ENCODE results near the gene JCAD.
A peak's percentile ranks its signal among the peaks of the same experiment; 100 is the strongest.
"Not testable (repeated sequence)": the region's sequence is repeated elsewhere in the genome, so short reads cannot be mapped to it uniquely, and the experiment has no call there.

Gene JCAD

GRCh38 chr10:29993319-29993915 lies 66.0 kb downstream of the JCAD start:
- TF ChIP-seq GATA1 (IDR thresholded peaks at IDR 0.05; ENCODE audit: low read depth, low read length), result no peak
- no peak for TF ChIP-seq POLR2A (IDR thresholded peaks at IDR 0.05; ENCODE audit: low read length)
- DNase-seq, result no peak

- no peak for TF ChIP-seq GATA1 (IDR thresholded peaks at IDR 0.05; ENCODE audit: low read depth, low read length)
- no peak for TF ChIP-seq POLR2A (IDR thresholded peaks at IDR 0.05; ENCODE audit: low read length)
Observed at GRCh38 chr10:29992914-29993313, 66.5 kb downstream of the JCAD start.

GRCh38 chr10:29991382-29991781 lies 68.0 kb downstream of the JCAD start:
- no peak for DNase-seq

More at GRCh38 chr10:29992914-29993313, 66.5 kb downstream of the JCAD start:
- no peak for DNase-seq

GRCh38 chr10:29987471-29987870 lies 71.9 kb downstream of the JCAD start:
- TF ChIP-seq GATA1 (IDR thresholded peaks at IDR 0.05; ENCODE audit: low read depth, low read length) (no peak), POLR2A (IDR thresholded peaks at IDR 0.05; ENCODE audit: low read length) (no peak)

More at GRCh38 chr10:29991382-29991781, 68.0 kb downstream of the JCAD start:
- TF ChIP-seq POLR2A (IDR thresholded peaks at IDR 0.05; ENCODE audit: low read length), result no peak
- no peak for TF ChIP-seq GATA1 (IDR thresholded peaks at IDR 0.05; ENCODE audit: low read depth, low read length)

DNA sequence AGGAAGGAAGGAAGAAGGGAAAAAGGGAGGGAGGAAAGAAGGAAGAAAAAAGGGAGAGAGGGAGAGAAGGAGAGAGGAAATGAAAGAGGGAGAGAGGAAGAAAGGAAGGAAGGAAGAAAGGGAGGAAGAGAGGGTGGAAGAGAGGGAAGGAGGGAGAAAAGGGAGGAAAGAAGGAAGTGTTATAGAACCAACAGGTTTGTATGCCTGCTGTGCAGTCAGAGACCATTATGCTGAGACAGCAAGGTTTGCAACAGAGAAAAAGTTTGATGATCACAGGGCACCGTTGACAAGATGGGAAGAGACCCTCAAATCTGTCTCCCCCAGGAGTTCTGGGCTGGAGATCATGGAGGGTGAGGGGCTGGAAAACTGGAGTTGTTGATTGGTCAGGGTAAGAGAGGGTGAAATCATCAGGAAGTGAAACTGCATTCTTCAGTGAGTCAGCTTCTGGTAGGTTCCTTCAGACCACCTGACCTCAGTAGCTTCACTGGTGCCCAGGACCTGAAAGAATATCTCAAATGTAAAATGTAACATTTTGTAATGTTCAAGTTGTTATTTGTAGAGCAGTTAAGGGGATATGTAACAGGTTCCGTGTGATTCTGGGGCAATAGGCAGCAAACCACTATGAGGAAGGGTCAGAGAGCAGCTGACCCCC lies 76.3 kb downstream of the JCAD start:
- TF ChIP-seq GATA1 (IDR thresholded peaks at IDR 0.05; ENCODE audit: low read depth, low read length), result no peak
- TF ChIP-seq POLR2A (IDR thresholded peaks at IDR 0.05; ENCODE audit: low read length), result no peak
- DNase-seq, result no peak

More at GRCh38 chr10:29987471-29987870, 71.9 kb downstream of the JCAD start:
- DNase-seq, result no peak

- no peak for DNase-seq
- no peak for TF ChIP-seq POLR2A (IDR thresholded peaks at IDR 0.05; ENCODE audit: low read length)
- no peak for TF ChIP-seq GATA1 (IDR thresholded peaks at IDR 0.05; ENCODE audit: low read depth, low read length)
Observed at GRCh38 chr10:29981510-29981909, 77.9 kb downstream of the JCAD start.

- DNase-seq, result peak; percentile 84 to 86
- no peak for TF ChIP-seq POLR2A (IDR thresholded peaks at IDR 0.05; ENCODE audit: low read length)
- TF ChIP-seq GATA1 (IDR thresholded peaks at IDR 0.05; ENCODE audit: low read depth, low read length), result no peak
Observed at GRCh38 chr10:29980084-29980483, 79.3 kb downstream of the JCAD start.

DNA sequence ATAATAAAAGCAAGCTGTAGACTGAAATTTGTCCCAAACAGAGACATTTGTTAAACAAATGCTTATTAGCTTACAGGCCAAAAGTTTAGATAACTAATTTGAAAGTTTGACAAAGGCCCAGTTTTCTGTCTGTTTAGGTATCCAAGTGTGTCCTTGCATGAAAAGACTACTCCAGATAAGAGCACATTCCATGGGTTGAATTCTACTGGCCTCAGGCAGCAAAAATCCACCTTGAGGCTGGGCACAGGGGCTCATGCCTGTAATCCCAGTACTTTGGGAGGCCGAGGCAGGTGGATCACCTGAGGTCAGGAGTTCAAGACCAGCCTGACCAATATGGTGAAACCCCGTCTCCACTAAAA lies 80.0 kb downstream of the JCAD start:
- DNase-seq, result not testable (repeated sequence)

DNA sequence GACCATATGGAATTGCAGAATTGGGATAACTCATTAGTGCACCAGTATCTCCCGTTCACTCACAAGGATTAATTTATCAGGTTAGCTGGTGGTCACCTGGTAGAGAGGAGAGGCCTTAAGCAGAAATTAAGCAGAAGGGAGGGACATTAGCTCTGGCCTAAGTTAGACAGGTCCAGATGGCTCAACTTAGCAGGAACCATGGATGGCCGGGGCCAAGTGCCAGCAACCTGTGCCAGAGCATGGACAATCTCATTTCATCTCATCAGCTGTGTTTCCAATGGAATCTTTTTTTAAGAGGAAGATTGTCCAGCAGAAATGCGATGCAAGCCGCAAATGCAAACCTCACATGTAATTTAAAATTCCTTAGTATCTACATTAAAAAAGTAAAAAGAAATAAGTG lies 82.2 kb downstream of the JCAD start:
- DNase-seq, result no peak
- TF ChIP-seq POLR2A (IDR thresholded peaks at IDR 0.05; ENCODE audit: low read length), result no peak
- no peak for TF ChIP-seq GATA1 (IDR thresholded peaks at IDR 0.05; ENCODE audit: low read depth, low read length)

DNA sequence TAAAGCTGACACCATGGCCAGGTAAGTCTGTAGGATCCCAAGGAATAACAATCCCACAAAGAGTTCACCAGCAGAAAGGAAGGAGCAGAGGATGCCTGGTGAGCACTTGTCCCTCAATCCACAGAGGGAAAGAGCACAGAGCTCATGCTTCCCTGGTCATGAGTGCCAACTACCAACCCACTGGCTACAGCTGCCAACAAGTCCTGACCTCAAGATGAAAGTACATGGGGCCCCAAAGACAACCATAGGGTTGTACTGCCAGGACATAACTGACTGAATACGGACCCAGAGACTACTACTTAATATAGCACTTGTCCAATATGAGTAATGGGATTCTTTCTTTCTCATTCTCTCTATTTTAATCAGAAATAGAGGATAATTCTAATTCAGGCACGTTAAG lies 83.3 kb downstream of the JCAD start:
- no peak for DNase-seq

DNA sequence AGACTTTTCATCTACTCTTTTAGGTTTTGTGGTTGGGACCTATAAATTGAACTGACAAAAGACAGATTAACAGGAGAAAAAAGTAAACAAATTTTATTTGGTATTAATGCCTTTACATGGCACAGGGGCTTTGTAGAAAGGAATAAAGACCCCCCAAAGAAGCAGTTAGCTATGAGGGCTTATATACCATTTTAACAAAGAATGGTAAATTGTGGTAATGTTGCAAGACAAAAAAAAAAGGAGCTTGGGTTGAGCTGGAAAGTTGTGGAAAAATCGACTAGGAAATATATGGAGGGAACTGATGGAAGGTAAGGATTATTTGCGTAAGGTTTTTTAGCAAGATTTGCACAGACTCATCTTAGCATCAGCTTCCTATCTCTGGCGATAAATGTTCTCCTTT lies 84.6 kb downstream of the JCAD start:
- no peak for TF ChIP-seq POLR2A (IDR thresholded peaks at IDR 0.05; ENCODE audit: low read length)
- TF ChIP-seq GATA1 (IDR thresholded peaks at IDR 0.05; ENCODE audit: low read depth, low read length), result no peak
- no peak for DNase-seq

More for the DNA sequence above, 83.3 kb downstream of the JCAD start:
- TF ChIP-seq GATA1 (IDR thresholded peaks at IDR 0.05; ENCODE audit: low read depth, low read length), result no peak
- no peak for TF ChIP-seq POLR2A (IDR thresholded peaks at IDR 0.05; ENCODE audit: low read length)

DNA sequence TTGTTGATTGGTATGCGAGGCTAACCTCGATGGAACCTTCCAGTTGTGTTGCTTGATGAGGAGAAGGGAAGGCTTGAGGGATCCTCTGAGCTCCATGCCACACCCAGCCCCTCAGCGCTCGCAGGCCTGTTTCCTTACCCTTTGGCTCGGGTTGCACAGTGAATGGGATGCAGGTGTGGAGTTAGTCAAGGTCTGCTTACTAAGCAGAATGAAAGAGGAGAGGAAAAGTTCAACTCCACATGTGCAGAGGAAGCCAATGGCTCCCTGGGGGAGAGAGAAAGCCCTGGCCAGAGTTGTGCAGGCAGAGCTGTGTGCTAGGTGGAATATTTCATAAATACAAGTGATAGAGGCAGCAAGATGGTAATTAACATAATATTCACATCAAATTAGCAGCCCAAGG lies 85.5 kb downstream of the JCAD start:
- TF ChIP-seq POLR2A (IDR thresholded peaks at IDR 0.05; ENCODE audit: low read length), result no peak
- no peak for TF ChIP-seq GATA1 (IDR thresholded peaks at IDR 0.05; ENCODE audit: low read depth, low read length)
- DNase-seq, result no peak

- TF ChIP-seq POLR2A (IDR thresholded peaks at IDR 0.05; ENCODE audit: low read length) (no peak), GATA1 (IDR thresholded peaks at IDR 0.05; ENCODE audit: low read depth, low read length) (no peak)
- no peak for DNase-seq
Observed at GRCh38 chr10:29970576-29970975, 88.8 kb downstream of the JCAD start.

DNA sequence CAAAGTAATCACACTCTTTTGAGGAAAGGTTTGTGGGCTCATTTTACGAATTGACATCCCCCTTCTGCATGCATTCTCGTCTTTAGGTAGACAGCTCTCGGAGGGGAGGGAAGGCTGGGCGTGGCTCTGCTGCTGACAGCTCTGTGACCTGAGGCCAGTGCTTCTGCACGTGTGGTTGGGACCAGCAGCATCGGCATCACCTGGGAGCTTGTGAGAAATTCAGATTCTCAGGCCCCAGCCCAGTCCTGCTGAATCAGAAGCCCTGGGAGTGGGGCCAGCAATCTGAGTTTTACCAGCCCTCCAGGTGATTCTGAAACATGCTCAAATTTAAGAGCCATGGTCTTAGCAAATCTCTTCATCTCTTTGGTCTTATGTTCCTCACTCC lies 89.4 kb downstream of the JCAD start:
- TF ChIP-seq POLR2A (IDR thresholded peaks at IDR 0.05; ENCODE audit: low read length) (no peak), GATA1 (IDR thresholded peaks at IDR 0.05; ENCODE audit: low read depth, low read length) (no peak)
- no peak for DNase-seq

GRCh38 chr10:29969255-29970011 lies 90.0 kb downstream of the JCAD start:
- DNase-seq, result no peak
- TF ChIP-seq GATA1 (IDR thresholded peaks at IDR 0.05; ENCODE audit: low read depth, low read length) (no peak), POLR2A (IDR thresholded peaks at IDR 0.05; ENCODE audit: low read length) (no peak)
